Activated T-cell treated with anti-CD3 and anti-CD28 coated beads, Interleukin-2, amount 50 U/mL, for 48 hours (primary cell): Measurements from ENCODE around the gene MET.

Experiments
- DNase-seq, 2 experiments: peaks; one replicate each; pipeline ENCODE4 v3.0.0-alpha.2; 2020

MET gene

DNA sequence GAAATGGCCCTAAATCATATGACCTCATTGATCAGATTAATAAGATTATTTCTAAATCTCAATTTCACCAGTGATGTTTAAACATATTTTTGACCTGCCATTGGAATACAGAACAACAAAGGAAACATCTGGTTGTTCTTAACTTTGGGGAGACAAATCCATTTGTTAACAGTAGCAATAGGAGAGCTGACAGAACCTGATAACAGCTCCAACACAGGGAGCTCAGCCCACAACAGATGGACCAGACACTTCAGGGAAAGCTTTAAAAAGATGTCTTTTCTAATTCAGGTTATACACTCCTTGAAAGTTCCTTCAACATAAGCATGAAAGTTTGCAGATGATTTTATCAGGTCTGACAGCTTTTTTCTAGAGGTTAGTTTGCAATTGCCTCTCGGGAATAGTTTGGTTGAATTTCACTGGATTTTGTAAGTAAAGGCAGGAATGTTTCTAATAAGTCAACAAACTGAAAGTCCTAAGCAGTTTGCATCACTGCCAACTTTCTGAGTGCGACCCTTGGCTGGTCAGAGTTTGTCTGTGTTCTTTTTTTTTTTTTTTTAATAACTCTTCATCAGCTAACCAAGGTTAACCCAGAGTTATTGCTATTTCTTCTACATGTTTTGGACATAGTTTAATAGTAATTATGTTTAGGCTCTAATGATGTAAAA lies 6.5 kb upstream of the MET start:
- no peak for DNase-seq

DNA sequence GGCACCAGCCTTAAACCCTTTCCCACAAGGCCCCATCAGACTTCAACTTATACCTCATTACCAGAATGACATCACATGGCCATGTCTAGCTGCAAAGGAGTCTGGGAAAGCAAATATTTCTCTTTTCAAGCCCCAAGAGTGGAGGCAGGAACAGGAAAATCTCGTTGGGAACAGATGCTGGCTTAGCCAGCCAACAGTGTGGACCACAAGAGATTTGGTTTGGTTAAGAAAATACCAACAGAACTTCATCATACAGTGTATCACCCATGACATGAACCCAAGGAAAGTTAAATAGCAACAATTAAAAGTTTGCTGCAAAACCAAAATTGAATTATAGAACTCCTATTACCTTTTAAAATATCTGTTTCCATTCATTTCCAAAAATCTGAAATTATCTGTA lies 2.2 kb upstream of the MET start:
- DNase-seq, result no peak

DNA sequence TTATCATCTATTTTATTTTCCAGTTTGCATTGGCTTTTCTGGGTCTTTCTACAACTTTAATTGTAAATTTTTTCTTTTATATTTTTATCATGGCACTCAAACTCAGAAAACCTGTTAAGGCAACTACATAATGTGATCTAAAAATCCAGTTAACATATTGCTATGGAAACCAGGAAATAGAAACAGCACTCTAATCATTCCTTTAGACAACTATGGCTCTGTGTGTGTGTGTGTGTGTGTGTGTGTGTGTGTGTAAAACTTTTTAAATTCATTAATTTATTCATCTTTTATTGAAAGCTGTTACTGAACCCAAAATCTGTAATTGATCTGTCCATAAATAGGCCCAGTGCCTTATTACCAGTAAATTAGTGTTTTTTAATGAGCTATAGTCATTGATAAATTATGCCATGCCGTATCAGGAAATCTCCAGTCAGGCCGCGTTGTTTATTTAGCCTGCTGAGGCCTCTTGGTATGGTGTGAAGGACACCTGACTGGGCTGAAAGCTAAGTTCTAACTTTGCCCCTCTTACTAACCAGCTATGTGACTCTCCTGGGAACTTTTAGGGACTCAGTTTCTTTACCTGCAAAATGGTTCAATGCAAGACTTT lies 1.5 kb upstream of the MET start:
- no peak for DNase-seq

DNA sequence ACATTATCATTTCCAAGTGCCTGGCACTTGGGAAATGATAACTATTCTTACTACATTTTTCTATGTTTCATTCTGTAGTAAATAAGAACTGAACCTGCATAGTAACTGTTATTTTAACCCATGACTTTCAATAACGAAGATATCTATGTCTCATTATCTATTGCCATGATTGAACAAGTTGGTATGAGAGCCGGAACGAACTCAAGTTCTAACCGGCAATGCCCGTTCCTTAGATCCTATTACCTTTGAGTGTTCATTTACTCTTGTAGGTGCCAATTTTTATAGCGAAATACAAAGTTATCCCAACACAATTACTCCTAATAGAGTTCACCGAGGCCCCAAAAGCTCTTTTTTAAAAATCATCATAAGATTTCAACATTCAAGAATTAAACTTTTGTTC lies 885 bp upstream of the MET start:
- no peak for DNase-seq

DNA sequence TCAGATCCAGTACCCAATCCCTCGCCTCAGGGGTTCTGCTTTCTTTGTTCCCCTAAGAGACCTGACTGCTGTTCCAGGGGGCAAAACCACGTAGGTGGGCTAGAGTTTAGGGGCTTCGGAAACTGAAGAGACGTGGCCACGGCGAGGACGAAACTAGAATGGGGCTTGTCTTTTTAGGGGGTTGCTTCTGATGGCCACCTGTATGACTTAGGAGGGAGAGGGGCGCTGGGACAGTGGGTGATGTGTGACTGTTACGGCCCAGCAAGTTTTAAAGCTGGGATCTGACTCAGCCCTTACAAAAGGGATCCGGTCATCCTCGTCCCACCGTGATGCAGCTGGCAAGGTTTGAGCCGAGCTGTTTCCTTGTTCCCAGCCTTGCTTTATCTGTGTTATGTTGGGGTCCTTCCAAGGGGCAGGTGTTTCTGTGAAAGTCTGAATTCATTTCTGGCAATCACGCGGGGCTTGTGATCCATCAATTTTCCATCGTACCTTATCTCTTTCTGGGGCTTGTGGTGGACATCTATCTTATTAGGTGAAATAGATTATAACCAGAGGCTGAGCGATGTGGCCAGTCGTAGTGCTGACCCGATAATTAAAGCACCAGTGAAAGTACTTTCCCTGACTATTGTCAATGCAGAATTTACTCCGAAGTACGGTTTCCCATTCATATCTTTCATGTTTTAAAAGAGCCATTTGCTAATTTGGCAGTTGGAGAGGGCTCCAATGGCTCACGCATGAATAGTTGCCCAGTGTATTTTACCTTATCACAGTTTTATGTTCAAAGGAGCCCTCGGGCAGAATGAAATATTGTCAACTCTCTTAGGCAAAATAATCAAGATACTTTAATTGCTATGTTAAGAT lies 830 bp downstream of the MET start:
- DNase-seq, result no peak

DNA sequence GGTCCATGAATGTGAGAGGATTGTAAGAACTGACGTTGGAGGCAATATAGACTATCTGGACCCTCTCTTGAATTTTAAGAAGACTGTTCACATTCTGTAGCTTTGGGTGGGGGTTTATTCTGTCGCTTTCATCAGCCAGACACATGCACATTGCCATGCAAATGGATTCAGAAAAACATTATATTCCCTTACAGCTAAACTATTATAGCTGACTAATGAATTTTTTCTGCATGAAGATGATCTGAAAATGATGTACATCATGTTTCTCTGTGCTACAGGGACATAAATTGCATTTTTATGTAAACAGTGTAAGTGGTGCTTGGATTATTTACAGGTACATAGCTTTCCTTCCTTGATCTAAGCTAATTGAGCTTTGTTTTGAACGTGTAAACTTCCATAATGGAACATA lies 1.5 kb downstream of the MET start:
- DNase-seq, result no peak

DNA sequence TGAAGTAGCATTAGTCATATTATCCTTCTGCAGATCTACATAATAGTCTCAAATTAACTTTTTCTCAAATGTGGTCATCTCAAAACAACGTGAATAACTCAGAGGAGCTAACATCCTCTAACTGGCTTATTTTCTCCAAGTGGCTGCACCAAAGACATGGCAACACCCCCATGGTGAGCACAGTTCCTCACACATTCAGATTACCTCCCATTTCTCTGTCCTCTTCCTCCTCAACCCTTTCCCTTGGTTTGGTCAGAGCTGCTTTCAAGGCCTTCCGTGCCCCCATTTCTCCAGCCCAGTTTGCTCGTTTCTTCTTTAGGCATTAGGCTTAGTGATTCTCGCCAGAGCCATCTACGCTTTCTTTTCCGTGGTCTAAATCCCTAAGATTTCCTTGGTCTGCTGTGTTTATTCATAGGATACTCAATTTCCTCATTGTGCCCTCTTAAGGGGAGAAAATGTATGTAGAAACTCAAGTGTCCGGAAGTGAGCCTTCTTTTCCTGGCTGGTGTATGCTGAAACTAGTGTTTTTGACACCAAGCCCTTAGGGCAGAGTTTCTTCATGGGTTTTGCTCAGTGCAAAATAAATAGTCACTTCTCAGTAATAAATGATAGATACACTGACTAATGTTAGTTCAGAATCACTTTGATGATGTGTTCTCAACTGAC lies 2.6 kb downstream of the MET start:
- DNase-seq, result no peak

DNA sequence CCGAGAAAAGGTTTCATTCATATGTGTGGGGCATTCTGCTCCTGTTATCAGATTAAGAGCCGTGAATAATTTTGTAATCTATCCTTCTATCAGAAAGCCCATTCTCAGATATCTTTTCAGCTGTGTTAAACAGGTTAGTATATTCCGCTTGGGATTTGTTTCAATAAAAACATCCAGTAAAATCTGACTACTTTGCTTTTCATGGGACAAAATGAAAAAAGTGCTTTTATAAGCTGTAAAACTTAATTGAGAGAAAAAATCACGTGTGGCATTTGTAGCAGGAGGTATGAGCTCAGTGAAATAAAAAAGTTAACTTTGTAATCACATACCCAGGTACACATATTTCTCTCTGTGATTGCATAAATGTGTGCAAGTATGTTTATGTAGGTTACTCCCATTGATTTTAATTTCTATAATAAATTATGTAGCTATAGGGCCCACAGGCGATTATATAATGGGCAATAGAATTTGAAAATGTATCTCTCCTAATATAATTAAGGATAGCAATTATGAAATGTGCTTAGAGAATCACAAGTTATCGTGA lies 3.9 kb downstream of the MET start:
- no peak for DNase-seq

DNA sequence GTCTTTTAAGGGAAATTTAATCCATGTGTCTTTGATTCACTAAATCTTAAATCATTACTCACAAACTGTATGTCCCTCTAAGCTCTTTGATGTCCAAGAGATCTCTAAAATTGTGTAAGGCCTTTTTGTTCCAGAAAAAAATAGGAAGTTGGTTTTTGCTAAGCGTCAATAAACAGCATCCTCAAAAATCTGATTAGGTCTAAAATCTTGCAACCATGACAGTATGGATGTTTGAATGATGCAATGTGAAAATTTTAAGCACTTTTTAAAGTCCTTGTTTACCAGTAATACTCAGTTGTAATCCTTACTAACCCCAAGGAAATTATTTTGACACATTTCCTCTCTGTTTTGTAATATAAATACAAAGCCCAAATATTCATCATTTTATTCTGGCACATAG lies 6.8 kb downstream of the MET start:
- no peak for DNase-seq

DNA sequence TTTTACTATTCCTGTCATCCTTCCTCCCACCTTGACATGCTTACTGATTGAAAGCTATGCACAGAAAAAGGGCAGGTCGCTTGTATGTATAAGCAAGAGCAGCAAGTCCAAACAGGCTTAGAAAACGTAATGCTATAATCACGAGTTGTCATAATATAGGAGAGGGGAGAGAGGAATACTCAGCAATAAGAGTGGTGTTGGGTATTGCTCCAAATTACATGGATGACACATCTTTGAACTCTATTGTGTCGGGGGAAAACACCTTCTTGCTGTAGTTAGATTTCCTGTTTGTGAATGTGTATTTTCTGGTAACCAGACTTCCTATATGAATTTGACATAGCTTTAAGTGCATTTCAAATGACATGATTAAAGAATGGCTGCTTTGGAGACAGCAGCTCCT lies 7.5 kb downstream of the MET start:
- no peak for DNase-seq

DNA sequence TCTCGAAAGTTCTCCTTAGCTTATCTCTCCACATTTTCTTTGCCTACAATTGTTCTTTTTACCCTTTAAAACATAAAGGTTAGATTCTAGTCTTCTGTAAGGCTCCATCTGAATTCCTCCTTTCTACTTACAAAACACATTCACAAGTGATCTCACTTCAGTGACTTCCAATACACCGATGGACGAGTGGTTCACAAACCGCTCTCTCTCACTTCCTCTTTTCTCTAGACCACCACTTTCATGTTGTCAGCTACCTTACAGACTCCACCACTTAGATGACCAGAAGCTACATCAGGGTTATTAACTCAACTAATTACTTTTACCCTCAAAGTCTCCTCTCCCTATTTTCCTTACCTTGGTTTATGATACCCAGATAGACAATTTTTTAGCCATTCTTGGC lies 11.8 kb downstream of the MET start:
- DNase-seq, result no peak

DNA sequence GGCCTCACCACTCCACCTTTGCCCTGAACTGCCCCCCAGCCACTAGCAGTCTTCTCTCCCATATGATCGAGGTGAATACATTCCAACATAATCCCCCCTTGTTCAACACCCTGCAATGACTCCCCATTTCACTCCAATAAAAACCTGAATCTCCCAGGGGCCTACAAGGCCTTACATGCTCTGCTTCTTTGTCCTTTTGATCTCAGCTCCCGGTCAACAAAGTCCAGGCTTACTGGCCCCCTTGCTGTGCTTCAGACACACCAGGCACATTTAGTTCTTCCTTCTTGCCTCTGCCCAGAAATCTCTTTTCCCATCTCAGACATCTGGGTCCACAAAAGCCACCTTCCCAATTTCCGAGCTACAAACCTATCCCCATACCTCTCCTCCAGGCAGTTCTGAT lies 14.0 kb downstream of the MET start:
- DNase-seq, result no peak

DNA sequence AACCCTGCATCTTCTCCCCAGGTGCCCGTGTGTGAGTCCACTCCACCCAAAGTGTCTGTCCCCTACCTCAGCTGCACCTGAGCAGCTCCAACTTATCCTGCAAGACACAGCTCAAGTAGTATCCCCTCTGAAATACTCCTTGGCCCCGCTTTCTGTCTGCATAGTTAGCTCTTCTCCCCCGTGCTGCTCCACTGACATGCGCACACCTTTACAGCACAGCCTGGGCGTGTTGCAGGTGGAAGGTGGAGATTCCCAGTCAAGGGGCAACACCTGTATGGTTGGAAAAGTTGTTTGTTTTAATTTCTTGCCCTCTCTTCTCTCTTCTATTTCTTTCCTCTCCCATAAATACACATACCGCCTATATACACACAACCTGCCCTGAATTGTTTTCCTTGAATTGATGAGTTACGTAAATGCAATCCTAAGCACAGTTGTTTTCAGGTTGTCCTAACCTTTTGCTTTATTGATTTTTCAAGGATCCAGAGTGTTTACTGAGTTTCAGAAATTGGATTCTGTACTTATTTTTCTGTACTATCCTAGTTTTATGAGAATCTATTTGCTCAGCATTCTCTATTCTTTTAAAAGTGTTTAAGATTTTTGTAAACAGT lies 14.9 kb downstream of the MET start:
- no peak for DNase-seq

DNA sequence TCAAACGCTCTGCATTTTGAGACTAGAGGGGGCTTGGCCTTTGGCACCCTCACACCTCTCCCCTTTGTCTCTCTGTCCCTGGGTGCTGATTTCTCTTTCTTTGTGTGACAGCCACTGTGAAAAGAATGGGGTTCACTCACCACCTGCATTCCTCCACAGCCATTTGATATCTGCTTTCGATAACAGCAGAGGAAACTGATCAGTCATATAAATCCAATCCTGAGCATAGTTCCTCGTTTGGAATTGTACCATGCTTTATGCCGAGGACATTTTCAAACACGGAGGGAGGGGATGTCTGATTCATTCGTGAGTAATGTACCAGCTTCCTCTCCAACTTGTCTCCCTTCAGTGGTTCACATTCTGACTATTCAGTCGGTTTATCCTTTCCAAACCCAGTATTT lies 15.8 kb downstream of the MET start:
- DNase-seq, result no peak

DNA sequence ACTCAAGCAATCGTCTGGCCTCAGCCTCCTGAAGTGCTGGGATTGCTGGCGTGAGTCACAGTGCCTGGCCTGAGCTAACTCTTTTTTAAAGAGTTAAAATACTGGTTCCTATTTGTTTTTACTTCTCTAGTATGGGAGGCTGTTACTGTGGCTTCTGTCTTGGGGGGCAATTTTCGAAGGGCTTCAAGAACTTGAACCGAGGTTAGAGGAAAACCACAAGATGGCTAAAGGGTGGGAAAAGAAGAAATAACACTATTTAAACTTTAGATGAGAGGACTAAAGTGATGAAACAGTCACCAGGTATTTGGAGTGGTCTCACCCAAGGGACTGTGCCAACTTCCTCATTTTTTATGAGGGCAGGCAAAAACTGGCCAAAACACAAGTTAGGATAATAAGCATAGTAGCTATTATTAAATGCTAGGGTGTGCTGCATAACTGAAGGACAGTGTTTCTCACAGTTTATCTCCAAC lies 17.8 kb downstream of the MET start:
- DNase-seq, result no peak

DNA sequence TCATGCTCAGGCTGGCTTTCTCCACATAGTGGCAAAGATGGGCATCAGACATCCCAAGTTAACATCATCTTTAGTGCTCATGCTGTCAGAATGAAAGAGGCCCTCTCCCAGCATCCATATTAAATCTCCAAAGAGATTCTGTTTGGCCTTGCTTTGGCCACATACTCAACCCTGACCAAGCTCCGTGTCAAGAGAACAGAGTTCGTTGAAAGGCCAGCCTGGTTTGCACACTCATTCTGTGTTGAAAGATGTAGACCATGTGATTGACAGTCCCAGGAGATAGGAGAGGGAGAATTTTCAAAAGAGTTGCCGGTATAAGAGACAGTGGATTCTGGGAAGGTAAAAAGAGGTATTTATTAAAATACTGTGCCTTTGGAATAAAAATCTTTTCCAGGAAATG lies 19.7 kb downstream of the MET start:
- no peak for DNase-seq

DNA sequence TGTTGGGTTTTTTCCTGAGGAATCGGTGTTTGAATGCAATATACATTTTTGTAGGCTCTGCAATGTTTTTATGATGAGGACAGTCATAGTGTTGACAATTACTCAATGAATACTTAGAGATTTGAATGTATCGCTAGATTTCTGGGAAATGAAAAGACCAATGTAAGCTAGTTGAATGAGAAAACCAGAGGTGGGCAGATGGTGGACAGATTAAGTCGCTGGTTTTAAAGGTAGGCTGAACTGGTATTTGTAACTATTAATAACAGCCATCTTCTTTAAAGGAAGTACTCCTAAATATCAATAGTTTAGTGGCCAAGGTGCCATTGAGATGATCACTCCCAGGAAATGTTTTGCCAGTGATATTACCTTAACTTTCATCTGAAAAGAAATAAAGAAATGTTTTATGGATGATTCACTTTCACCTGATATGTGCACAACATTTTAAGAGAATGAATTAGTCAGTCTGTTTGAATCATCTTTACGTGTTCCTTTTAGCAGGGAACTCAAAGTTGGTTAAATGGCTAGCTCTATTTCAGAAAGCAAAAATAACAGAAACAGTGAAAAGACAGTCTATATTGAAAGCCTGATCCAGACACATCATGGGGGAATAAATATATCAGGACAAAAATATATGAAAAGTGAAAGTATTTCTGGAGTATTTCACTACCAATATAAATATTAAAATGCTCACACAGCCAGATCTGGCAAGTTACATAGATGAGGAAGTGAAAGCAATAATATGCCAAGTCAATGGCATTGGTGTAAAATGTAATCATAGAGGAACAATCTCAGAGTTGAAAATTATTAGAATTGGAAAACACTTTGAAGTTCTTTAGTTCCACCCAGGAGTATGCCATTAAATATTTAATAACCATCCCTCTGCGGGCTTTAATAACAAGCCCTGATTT lies 20.7 kb downstream of the MET start:
- no peak for DNase-seq

DNA sequence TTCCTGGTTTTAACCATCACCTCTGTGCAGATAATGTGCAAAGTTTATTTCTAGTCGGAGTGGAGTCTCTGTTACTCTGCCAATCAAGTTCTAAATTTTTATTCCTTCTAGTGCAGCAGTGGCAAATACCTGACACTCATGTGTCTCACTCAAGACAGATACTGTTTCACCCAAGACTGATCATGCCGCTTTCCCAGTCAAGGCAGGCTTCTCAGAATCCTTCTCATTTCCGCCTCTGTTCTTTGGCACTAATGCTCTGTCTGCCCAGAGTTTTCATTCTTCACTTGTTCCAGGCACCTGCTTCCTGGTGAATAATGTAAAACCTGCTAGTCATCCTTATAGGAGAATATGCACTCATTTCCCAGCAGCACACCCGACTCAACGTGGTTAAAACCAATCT lies 24.7 kb downstream of the MET start:
- DNase-seq, result no peak

DNA sequence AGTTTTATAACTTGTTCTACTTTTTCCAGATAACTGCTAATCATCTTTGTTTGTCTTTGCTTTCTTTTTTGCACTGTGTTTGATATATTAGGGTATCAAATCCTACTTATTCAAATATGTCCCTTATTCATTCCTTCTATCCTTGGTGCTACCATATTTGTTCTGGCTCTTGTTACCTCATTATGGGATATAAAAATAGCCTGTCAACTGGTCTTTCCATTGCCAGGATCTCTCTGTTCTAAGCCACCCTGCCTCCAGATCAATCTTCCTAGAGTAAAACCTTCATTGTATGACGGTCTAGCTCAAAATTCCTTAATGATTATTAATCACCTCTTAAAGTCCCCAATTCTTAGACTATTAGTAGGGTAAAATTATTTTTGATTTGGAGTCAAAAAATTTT lies 25.2 kb downstream of the MET start:
- no peak for DNase-seq

DNA sequence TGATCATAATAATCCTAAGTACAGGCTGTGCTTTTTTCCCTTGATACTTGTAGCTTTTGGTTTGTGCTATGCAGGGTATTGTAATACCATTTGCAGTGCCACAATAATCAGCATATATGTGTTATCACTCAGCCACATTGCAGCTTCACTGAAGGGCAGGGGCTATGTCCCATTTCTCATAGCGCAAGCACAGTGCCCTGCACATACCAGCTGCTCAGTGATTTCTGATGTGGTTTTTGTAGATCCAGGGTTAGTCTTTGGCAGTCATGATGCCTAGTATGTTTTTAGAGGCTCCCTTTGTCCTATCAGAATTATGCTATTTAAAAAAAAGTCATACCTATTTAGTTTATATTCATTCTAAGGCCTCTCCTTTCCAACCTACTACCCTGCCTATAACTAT lies 25.8 kb downstream of the MET start:
- no peak for DNase-seq

DNA sequence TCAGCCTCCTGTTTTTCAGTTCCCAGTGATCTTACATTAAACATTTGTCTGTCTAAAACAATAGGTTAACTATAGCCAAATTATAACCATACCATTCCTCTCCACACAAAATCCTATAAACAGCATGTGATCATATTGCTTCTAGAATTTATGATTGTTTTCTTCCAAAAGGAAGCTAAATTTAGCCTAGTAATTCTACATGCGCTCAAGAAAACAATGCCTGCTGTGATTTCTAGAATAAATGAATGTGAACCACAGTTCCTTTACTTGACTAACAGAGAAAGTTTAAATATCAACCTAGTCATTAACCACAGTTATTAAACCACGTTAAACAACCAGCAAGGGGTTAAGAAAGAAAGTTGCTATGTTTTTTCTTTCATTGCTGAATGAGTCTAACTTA lies 26.4 kb downstream of the MET start:
- no peak for DNase-seq
